ENCODE results near the gene SVIL.

DNA sequence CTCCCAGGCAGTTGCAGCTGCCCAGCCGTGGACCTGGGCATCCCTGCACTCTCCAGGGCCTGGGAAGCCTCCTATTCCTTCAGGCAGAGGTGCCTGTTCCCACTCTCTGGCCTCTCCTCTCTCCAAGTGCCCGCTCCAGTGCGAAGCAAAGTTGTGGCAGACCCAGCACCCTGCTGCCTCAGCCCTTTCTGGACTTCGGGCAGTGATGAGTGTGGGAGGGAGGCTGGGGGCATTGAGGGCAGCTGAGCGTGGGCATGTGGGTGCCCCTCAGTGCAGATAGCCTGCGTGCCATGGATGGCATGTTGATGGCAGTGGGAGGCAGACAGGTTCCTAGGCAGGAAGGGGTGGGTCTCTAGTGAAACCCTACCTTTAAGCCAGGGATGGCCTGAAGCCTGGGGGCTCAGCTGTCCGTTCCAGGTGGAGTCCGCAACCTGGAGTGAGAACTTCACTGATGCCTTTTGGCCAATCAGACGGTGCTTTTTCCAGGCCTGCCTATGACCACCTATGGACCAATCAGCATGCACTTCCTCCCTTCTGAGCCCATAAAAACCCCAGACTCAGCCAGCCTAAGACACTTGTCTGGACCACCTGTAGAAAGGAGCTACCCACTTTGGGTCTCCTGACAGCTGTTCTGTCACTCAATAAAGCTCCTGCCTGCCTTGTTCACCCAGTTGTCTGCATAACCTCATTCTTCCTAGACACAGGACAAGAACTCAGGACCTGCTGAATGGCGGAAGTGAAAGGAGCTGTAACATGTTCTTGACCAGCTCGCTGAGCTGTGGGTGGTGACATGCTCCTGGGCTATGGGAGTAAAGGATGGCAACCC lies 26.1 kb downstream of the SVIL start:
- TF ChIP-seq ZNF274 (IDR thresholded peaks at IDR 0.05; ENCODE audit: low read depth, low read length) = no peak
- TF ChIP-seq YY1 (IDR thresholded peaks at IDR 0.05; ENCODE audit: insufficient read depth, insufficient read length) = no peak
